Endometrium (tissue), 2 donors: ENCODE data around the gene ATXN2L.
"Not testable (repeated sequence)": the region's sequence is repeated elsewhere in the genome, so short reads cannot be mapped to it uniquely, and the experiment has no call there.

Experiments
- FAIRE-seq: peaks from 2 replicates; lab custom pipeline; 2012; peaks lifted over from hg19 to GRCh38; lab: Jason Lieb, UNC
- donor health status: control.
- donor health status: control.

ATXN2L gene, protein sequence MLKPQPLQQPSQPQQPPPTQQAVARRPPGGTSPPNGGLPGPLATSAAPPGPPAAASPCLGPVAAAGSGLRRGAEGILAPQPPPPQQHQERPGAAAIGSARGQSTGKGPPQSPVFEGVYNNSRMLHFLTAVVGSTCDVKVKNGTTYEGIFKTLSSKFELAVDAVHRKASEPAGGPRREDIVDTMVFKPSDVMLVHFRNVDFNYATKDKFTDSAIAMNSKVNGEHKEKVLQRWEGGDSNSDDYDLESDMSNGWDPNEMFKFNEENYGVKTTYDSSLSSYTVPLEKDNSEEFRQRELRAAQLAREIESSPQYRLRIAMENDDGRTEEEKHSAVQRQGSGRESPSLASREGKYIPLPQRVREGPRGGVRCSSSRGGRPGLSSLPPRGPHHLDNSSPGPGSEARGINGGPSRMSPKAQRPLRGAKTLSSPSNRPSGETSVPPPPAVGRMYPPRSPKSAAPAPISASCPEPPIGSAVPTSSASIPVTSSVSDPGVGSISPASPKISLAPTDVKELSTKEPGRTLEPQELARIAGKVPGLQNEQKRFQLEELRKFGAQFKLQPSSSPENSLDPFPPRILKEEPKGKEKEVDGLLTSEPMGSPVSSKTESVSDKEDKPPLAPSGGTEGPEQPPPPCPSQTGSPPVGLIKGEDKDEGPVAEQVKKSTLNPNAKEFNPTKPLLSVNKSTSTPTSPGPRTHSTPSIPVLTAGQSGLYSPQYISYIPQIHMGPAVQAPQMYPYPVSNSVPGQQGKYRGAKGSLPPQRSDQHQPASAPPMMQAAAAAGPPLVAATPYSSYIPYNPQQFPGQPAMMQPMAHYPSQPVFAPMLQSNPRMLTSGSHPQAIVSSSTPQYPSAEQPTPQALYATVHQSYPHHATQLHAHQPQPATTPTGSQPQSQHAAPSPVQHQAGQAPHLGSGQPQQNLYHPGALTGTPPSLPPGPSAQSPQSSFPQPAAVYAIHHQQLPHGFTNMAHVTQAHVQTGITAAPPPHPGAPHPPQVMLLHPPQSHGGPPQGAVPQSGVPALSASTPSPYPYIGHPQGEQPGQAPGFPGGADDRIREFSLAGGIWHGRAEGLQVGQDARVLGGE

DNA sequence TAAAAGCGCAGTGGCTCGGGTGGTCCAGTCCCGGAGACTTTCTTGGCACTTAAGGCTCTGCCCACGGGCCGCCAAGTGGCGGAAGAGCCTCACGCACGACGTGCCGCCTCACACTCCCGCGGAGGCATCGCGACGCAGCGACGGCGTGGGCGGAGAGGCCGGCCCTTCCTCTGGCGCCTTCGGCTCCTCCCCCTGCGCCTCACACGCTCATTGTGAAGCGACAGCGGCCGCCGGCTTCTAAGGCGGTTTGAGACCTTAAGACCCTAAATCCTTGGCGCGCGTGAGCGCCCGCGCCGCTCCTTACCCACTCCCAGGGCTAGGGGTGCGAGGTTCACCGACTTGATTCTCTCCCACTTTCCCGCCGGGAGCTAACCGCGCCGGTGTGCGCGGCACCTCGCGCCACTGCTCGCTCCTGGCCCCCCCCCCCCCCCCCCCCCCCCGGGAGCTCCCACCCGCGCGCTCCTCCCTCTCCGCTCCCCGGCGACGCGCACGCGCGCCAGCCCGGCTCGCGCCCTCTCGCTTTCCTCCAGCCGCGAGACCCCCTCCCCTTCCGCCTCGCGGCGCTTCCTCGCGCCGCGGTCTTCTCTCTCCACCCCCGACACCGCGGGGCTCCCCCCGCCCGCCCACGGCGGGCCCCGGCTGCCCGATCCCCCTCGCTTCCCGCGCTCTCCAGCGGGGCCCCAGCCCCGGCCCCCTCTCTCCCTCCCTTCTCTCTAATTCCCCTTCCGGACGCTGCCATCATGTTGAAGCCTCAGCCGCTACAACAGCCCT is at the start of gene ATXN2L:
ATXN2L (plus strand) TSS at position 480 of the 771 bp plus-strand sequence; CDS start at position 741, 261 bp downstream.
- no peak for FAIRE-seq

DNA sequence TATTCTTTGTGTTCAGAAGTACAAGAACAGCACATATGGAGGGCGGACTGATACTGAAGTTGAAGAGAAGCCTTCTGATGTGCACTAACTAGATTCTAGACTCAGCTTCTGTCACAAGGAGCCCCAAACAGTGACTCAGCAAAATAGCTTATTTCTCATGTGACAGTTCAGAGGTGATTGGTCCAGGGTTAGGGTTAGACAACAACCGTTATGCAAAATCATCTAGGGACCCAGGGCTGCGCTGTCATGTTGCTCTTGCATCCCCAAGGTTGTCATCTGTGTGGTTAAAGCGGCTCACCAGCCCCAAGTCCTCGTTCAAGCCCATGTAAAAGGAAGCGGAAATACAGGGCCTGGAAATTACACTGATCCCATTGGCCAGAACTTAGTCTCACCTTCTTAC is 41.1 kb upstream of the ATXN2L start:
- not testable (repeated sequence) for FAIRE-seq

DNA sequence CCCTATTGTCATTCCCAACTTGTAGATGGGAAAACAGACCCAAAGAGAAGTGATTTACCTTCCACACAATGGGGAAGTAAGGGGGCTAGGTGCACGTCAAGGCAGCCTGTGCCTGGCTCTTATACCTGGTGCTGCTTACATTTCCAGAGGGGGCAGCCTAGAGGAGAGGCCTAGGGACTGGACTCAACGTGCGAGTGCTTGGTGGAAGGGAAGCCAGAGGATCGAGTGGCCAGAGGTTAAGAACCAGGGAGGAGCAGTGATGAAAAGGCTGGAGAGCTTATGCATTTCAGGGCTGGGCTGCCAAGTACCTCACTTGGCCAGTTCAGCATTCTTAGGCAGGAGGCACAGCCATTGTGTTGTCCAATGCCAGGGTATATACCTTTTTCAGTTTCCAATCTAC is 40.4 kb upstream of the ATXN2L start:
- not testable (repeated sequence) for FAIRE-seq

DNA sequence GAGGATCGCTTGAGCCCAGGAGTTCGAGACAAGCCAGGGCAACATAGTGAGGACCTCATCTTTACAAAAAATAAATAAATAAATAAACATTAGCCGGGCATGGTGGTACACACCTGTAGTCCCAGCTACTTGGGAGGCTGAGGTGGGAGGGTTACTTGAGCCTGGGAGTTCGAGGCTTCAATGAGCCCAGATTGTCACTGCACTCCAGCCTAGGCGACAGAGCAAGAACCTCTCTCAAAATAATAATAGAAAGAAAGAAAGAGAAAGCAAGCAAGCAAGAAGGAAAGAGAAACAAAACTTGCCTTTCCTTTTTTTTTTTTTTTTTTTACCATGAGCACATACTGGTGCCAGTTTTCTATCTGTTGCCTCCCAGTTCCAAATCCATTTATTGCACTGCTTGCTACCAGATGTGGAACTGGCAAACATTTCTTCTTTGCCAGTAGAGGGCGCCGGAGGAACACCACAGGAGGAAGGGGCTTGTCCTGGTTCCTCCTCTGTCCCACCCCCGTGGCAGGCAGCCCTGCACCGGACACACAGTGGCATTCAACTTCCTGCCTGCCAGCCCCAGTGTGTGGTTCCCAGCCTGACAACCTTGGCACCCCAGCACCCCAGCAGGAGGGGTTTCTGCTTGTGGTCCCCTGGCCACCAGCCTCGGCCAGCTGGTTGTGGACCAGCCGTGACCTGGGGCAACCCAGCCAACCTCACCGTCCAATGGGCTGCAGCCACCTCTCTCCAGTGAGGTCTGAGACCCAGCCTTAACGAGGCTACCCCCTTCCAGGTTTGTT is 20.4 kb upstream of the ATXN2L start:
- not testable (repeated sequence) for FAIRE-seq

DNA sequence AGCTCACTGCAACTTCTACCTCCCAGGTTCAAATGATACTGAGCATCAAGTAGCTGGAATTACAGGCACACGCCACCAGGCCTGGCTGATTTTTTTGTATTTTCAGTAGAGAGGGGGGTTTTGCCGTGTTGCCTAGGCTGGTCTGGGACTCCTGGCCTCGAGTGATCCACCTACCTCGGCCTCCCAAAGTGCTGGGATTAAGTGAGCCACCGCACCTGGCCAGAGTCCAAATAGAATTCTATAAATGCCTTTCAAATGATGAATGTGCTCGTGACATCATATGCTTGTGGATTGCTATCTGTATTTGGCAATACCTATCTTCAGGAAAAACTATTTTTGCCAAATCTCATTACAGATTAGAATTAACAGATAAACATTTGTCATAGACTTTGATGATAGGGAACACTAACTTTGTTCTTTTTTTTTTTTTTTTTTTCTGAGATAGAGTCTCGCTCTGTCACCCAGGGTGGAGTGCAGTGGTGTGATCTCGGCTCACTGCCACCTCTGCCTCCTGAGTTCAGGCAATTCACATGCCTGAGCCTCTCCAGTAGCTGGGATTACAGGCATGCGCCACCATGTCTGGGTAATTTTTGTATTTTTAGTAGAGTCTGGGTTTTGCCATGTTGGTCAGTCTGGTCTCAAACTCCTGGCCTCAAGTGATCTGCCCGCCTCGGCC is 15.2 kb upstream of the ATXN2L start:
- not testable (repeated sequence) for FAIRE-seq

DNA sequence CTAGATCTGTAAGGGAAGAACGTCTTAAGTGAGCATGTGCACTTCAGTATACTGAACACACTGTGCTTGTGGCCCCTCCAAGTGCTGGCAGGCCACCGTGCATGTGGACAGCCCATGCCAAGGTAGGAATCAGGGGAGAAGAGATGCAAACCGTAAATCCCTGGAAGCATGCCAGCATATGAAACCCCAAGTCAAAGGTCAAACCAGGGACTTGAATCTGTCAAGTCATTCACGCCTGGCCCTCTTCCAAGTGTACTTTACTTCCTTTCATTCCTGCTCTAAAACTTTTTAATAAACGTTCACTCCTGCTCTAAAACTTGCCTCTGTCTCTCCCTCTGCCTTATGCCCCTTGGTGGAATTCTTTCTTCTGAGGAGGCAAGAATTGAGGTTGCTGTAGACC is 2.8 kb upstream of the ATXN2L start:
- FAIRE-seq = no peak

DNA sequence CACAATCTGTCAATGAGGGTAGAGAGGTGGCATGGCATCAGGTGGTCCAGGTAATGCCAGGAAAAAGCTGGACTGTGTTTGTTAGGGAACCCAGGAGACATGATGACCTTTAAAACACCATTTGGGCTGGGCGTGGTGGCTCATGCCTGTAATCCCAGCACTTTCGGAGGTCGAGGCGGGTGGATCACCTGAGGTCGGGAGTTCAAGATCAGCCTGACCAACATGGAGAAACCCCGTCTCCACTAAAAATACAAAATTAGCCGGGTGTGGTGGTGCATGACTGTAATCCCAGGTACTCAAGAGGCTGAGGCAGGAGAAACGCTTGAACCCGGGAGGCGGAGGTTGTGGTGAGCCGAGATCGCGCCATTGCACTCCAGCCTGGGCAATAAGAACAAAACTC is 2.3 kb upstream of the ATXN2L start:
- not testable (repeated sequence) for FAIRE-seq

DNA sequence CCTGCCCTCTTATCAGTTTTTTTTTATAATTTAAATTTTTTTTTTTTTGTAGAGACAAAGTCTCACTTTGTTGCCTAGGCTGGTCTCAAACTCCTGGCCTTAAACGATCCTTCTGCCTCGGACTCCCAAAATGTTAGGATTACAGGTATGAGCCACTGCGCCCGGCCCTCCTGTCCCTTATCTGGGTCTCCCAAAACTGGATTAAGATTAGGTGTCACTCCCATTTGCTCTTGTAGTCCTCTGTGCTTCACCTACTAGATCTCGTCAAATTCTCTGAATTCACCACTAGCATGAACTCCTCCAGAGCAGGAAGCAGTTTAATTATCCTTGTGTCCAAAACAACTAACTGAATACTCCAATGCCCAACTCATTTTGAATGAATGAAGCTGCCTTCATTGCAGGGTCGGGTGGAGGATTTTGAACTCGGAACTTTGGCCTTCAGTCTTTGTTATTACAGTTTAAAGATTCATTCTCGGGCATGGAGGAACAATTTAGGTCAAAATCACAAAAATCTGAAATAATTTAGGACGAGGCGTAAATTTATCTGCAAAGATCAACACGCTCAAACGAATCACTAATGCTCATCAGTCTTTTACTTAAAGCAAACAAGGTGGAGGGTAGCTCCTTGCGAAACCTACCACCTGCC is 802 bp upstream of the ATXN2L start:
- FAIRE-seq = no peak

DNA sequence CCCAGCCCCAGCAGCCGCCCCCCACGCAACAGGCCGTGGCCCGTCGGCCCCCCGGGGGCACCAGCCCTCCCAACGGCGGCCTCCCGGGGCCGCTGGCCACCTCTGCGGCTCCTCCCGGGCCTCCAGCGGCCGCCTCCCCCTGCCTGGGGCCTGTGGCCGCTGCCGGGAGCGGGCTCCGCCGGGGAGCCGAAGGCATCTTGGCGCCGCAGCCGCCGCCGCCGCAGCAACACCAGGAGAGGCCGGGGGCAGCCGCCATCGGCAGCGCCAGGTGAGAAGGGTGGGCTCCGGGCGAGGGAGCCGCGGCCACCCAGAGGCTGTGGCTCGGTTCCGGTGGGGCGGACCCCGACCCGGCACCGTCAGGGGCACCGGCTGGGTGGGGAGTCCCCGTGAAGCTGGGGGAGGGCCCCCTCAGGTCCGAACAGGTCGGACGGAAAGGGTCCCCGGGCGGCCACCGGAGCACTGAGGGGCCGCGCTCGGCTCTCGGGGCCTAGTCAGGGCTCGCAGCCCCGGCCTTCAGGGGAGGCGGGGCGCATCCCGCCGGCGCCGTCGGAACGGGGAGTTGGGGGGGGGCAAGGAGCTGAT is 583 bp downstream of the ATXN2L start:
- no peak for FAIRE-seq

DNA sequence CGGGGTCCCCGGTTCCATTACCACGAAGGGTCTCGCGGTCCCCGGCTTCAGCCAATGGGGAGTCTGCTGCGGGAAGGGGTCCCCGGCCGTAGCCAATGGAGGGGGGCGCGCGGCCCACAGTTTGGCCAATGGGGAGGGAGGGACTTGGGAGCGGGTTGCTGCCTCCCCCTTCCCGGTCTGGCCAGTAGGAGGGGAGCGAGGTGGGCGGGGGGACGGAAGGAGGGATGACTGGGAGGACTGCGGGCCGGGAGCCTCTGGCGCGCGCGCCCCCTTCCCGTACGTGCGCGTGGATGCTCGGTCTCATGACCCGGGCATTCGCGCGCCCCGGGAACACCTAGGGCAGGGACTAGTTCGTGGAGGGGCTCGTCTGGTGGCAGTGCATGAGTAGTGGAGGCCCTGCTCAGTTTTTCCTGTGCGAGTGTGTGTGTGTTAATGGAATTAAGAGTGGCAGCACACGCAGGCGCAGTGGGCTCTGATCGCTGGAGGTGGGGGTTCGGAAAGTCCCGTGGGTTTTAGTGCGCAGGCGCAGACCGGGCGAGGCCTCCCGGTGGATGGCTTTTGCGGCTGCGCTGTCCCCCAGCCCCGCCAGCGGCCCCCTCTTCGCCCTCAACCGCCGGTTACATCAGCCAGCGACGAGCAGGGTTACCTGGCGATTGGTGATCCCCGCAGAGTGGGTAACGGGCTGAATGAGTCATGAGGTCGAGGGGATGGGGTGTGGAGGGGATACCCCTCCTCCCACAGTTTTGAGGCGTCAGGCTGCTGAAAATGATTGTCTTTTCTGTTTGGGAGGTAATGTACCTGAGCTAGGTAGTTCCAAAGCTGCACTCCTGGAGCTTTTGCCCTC is 1.3 kb downstream of the ATXN2L start:
- FAIRE-seq = no peak

DNA sequence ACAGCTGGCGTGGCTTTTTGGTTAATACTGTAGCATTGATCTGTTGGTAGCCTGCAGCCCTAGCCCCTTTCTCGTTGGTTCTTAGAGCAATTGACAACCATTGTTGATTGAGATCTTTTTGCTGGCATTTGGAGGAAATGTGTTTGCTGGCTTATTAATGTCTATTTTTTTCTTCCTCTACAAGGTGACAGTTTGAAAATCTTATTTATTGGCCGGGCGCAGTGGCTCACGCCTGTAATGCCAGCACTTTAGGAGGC is 1.8 kb downstream of the ATXN2L start:
- FAIRE-seq = no peak

DNA sequence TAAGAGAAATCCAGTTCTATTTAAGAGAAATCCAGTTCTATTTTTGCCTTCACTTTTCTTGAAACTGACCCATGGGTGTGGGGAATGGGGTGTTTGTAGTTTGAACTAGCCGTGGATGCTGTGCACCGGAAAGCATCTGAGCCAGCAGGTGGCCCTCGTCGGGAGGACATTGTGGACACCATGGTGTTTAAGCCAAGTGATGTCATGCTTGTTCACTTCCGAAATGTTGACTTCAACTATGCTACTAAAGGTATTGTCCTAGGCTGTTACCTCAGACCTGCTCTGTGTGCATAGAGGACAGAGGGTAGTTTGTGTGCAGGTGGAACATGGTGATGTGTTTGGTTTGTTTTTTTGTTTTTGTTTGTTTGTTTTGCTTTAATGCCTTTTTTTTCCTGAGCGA is 3.3 kb downstream of the ATXN2L start:
- FAIRE-seq = no peak

DNA sequence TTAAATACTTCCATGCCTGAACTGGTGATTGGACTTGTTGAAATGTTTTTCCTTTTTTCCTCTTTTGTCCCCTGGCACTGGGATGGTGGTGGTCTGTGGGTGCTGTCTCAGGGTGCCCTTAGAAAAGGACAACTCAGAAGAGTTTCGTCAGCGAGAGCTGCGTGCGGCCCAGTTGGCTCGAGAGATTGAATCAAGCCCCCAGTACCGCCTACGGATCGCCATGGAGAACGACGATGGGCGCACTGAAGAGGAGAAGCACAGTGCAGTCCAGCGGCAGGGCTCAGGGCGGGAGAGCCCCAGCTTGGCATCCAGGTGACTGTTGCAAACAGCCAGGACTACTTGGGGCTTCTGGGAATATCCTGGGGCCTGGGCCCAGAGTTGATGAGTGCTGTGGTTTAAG is 6.9 kb downstream of the ATXN2L start:
- no peak for FAIRE-seq

DNA sequence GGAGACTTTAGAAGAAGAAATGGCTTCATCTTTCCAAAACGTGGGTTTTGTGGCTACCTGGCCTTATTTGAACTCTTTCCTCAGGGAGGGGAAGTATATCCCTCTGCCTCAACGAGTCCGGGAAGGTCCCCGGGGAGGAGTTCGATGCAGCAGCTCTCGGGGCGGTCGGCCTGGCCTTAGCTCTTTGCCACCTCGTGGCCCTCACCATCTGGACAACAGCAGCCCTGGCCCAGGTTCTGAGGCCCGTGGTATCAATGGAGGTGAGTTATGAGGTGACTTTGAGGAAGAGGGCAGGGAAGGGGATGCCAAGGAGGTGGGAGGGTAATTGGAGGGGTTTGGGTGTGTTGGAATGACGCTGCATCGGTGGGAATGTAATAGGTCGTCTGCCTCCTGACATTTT is 7.7 kb downstream of the ATXN2L start:
- FAIRE-seq = no peak

DNA sequence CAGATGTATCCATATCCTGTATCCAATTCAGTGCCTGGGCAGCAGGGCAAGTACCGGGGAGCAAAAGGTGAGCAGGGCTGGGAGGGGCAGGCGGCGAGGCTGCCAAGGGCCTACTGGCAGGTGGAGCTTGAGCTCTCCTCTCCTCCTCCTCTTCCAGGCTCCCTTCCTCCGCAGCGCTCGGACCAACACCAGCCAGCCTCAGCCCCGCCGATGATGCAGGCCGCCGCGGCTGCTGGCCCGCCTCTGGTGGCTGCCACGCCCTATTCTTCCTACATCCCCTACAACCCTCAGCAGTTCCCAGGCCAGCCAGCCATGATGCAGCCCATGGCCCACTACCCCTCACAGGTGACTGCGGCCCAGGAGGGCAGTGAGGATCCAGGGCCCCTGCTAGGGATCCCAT is 11.6 kb downstream of the ATXN2L start:
- no peak for FAIRE-seq

DNA sequence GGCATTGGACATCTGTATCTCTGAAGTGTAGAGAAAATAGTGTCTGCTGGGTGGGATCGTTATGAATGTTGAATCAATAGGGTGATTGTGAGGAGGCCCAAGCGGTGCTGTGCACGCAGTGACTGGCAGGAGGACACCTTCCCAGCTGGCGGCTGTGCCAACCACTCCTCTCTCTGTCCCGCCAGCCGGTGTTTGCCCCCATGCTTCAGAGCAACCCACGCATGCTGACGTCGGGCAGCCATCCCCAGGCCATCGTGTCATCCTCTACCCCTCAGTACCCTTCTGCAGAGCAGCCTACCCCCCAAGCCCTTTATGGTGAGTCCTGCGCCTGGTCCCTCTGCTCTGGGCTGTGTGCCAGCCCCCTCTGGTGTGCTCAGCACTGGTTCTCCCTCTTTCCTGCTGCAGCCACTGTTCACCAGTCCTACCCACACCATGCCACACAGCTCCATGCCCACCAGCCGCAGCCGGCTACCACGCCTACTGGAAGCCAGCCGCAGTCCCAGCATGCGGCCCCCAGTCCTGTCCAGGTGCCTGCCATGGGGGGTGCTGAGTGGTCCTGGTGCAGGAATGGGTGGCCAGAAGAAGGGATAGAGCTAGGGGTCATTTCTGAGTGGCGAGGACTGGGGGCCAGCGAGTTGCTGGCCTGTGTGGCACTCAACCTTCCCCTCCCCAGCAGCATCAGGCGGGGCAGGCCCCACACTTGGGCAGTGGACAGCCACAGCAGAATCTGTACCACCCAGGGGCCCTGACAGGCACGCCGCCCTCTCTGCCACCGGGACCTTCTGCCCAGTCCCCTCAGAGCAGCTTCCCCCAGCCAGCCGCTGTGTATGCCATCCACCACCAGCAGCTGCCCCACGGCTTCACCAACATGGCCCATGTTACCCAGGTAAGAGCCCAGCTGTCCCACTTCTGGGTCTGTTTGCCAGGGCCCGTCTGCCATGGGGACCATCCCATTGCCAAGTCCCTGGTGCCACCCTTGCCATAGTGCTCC is 12.4 kb downstream of the ATXN2L start:
- FAIRE-seq = no peak

DNA sequence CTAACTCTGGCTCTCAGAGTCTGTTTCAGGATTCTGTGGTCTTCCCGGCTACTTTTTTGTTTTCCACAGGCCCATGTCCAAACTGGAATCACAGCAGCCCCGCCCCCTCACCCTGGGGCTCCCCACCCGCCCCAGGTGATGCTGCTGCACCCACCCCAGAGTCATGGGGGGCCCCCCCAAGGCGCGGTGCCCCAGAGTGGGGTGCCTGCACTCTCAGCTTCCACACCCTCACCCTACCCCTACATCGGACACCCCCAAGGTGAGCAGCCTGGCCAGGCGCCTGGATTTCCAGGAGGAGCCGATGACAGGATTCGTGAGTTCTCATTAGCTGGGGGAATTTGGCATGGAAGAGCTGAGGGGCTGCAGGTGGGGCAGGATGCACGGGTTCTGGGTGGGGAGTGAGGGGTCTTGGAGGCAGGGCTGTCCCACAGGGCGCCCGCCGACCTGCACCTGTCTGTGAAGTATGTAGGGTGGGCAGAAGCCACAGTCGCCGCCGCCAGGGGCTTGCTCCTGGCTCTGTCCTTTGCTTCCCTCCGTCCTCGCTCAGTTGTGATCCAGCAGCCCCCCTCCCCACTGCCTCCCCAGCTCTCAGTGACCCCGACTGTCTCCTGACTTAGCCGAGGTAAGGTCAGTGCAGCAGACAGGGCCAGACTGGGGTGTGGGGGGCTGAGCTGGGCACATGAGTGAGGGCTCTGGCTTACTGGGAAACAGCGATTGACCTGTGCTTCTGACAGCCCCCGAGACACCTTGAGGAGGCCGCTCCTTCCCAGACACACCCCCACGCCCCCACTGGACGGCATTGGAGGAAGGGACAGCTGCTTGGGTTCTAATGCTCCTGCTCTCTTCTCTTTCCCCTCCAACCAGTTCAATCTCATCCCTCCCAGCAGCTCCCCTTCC is 13.3 kb downstream of the ATXN2L start:
- FAIRE-seq = no peak
